ENCODE measurements around the gene C1orf21.

DNA sequence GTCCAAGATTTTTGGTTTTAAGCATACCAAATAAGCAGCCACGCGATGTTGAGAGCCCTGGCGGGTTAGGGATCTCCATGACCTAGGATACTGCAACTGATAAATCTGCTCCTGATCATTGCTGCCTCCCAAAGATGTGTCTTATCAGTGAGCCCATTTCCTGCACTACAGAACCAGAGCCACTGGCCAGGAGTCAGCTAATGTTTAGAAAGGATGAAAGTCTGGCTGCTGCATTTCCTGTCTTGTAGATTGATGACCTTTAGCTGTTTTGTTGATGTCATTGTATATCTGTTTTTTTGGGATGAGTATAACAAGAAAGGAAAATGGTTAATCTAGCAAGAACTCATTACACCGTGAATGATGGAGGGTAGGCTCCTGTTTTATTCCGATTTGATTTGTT, 74.5 kb downstream of the C1orf21 start:
- TF ChIP-seq POLR2A (IDR thresholded peaks at IDR 0.05) = no peak
- TF ChIP-seq, protein P1, sequence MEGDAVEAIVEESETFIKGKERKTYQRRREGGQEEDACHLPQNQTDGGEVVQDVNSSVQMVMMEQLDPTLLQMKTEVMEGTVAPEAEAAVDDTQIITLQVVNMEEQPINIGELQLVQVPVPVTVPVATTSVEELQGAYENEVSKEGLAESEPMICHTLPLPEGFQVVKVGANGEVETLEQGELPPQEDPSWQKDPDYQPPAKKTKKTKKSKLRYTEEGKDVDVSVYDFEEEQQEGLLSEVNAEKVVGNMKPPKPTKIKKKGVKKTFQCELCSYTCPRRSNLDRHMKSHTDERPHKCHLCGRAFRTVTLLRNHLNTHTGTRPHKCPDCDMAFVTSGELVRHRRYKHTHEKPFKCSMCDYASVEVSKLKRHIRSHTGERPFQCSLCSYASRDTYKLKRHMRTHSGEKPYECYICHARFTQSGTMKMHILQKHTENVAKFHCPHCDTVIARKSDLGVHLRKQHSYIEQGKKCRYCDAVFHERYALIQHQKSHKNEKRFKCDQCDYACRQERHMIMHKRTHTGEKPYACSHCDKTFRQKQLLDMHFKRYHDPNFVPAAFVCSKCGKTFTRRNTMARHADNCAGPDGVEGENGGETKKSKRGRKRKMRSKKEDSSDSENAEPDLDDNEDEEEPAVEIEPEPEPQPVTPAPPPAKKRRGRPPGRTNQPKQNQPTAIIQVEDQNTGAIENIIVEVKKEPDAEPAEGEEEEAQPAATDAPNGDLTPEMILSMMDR (IDR thresholded peaks at IDR 0.05) = no peak

All from thyroid gland (tissue), 4 donors.